ENCODE measurements around the gene ALOX12B.
"Not testable (repeated sequence)": the region's sequence is repeated elsewhere in the genome, so short reads cannot be mapped to it uniquely, and the experiment has no call there.

ALOX12B gene

DNA sequence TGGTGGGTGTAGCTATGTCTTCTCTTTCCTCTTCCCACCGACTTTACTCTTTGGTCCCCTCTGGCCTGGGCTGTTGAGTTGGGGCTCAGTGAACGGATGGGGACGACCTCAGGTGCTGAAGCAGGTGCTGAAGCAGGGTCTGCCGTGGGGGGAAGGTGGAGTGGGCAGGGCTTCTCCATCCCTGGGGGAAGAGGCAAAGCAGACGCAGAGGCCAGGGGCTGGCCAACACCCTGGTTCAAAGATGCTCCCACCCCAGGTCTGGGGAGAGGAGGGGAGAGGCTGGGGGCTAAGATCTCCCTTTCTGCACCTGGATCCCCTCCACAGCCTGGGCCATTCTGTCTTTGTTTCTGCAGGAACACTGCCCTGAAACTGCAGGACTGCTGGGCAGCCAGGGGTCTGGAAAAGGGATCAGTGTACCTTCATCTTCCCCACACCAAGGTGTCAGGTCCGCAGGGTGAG, 22.9 kb downstream of the ALOX12B start:
- DNase-seq (ENCODE audit: low read depth in 2 of 2), result no peak

- no peak for DNase-seq (ENCODE audit: low read depth in 2 of 2)
Observed at GRCh38 chr17:8063761-8064534, 23.6 kb downstream of the ALOX12B start.

- DNase-seq (ENCODE audit: low read depth in 2 of 2), result no peak
Observed at GRCh38 chr17:8062807-8063483, 24.6 kb downstream of the ALOX12B start.

DNA sequence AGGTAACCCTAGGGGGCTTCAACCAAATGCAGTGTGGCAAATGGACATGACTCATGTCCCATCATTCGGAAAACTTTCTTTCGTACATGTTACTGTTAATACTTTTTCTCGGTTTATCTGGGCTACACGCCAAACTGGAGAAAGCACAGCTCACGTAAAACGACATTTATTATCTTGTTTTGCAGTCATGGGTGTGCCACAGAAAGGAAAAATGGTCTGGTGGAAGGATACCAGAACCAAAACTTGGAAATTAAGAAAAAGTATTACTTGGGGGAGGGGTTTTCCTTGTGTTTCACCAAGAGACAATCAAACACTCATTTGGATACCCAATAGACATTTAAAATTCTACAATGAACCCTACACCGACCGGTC, 25.1 kb downstream of the ALOX12B start:
- DNase-seq (ENCODE audit: low read depth in 2 of 2), result no peak

DNA sequence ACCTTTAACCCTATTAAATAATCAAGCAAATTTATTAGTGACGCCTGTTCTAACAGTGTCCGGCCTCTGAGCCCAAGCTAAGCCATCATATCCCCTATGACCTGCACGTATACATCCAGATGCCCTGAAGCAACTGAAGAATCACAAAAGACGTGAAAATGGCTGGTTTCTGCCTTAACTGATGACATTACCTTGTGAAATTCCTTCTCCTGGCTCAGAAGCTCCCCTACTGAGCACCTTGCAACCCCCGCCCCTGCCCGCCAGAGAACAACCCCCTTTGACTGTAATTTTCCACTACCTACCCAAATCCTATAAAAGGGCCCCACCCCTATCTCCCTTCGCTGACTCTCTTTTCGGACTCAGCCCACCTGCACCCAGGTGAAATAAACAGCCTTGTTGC, 25.7 kb downstream of the ALOX12B start:
- not testable (repeated sequence) for DNase-seq (ENCODE audit: low read depth in 2 of 2)

DNA sequence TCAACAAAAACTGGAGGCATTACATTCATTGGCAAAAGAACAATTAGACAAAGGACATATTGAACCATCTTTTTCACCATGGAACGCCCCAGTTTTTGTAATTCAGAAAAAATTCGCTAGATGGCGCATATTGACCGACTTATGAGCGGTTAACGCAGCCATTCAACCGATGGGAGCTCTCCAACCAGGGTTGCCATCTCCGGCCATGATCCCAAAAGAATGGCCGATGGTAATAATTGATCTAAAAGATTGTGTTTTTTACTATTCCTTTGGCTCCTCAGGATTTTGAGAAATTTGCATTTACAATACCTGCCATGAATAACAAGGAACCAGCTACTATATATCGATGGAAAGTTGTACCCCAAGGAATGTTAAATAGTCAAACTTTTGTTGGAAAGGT, 27.2 kb downstream of the ALOX12B start:
- peak in 1 of 2 donors; percentile 16 for DNase-seq (ENCODE audit: low read depth in 2 of 2)

DNA sequence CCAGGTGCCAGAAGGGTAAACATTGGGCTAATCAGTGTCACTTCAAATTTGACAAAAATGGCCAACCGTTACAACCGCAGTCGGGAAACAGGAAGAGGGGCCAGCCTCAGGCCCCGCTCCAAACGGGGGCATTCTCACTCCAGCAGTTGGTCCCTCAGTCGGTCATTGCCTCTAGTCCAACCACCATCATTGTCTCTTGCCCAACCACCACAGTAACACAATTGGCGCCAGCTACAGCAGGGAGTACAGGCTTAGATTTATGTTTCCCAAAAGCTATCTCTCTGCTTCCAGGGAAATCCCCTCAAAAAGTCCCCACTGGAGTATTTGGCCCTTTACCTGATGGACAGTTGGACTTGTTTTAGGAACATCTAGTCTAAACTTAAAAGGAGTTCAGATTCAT, 28.4 kb downstream of the ALOX12B start:
- DNase-seq (ENCODE audit: low read depth in 2 of 2), result no peak

GRCh38 chr17:8057691-8058114, 29.8 kb downstream of the ALOX12B start:
- DNase-seq (ENCODE audit: low read depth in 2 of 2), result peak in 1 of 2 donors; percentile 18

GRCh38 chr17:8056976-8057625, 30.4 kb downstream of the ALOX12B start:
- no peak for DNase-seq (ENCODE audit: low read depth in 2 of 2)

DNA sequence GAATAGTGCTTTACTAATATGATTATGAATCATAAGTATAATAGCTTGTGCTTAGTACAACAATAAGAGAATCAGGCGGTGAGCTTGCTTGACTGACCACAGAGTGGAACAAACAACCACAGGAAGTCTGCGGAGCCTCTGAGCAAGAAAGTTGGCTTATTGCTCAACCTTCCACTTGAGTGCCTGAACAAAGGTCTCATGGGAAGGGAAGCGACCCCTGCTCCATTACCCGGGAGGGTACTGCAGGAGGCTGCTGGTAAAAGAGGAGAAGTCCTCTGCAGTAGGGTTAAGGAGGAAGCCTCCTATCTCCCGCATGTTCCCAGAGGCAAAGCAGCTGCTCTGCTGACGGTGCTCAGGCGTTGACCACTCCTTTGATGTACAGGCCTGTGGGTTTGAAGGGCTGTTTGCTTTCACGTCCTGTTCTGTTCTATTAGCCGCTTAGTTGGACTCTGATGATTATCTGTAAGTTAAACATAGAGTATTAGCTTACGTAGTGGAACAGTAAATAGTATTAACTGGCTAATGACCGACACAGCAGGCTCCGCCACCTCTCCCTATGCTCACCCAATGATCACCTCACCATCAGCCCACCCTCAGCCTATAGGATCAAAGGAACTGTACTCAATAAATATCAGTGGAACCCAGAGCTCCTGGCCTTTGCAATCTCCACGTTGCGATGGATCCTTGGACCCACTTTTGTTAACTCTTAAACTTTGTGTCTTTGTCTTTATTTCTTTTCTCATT, 31.1 kb downstream of the ALOX12B start:
- DNase-seq (ENCODE audit: low read depth in 2 of 2), result peak in 1 of 2 donors; percentile 25

DNA sequence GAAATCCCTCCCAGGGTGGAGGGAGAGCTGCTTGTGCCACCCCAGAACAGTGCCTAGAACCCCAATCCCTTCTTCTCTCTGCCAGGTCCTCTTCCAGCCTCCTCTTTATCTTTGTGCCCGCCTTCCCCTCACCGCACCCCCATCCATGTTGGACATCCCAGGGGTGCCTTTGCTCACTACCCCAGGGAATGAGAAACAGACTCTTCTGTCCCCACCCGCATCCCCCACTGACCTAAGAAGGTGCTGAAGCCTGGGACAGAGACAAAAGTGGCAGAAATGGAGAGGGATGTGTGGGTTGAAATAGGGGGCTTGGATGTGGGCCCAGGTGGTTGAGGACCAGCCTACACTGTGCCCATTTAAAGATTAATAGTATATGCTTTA, 31.7 kb downstream of the ALOX12B start:
- no peak for DNase-seq (ENCODE audit: low read depth in 2 of 2)

DNA sequence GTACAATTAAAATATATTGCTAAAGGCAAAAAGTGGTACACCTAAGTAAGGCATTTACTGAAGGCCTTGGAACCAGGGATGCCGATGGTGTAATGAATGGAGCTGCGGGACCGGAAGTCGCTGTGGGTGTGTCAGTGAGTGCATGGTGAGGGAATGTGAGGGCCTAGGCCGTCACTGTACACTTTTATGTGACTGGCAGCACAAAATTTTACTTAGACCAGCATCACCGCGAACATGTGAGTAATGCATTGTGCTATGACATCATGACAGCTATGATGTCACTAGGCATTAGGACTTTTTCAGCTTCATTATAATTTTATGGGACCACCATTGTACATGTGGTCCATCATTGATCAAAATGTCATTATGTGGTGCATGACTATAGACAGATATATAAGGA, 33.9 kb downstream of the ALOX12B start:
- DNase-seq (ENCODE audit: low read depth in 2 of 2), result no peak

DNA sequence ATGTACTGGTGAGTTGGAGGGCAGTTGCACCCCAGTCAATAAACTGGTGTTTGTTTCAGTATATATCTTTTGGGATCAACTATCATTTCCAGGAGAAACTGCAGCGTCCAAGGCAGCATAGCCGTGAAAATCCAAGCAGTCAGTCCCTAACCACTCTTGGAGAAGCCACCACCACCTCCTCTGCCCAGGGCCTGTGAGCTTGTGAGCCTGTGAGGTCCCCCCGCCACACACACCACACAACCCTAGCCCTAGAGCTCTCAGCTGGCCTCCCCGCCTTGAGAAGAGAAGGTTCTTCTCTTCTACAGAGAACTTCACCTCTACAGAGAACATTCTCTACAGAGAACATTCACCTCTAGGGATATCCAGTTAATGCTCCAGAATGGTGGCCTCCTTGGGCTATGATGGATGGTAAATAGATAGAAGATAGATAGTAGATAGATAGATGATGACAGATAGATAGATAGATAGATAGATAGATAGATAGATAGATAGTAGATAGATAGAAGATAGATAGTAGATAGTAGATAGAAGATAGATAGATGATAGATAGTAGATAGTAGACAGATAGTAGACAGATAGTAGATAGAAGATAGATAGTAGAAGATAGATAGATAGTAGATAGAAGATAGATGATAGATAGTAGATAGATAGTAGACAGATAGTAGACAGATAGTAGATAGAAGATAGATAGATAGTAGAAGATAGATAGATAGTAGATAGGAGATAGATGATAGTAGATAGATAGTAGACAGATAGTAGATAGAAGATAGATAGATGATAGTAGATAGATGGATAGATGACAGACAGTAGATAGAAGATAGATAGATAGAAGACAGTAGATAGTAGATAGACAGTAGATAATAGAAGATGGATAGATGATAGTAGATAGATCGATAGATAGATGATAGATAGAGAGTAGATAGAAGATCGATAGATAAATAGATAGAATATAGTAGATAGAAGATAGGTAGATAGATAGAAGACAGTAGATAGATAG, 35.0 kb downstream of the ALOX12B start:
- DNase-seq (ENCODE audit: low read depth in 2 of 2), result no peak

DNA sequence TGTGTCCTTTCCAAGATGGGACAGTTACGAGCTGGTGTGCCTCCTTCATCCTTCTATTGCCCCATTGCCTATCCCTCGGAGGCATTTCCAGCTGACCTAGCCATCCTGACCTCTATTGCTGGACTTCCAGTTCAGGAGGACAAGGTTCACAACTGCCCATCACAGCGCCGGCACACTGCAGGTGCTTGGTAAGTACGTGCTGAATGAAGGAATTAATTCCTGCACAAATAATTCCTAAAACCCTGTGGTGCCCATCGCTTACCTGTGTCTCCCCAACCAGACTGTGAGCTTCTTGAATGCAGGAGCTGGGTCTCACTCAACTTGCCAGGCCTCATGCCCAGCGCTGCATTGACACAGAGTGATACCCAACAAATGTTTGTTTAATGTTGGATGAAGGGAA, 35.7 kb downstream of the ALOX12B start:
- no peak for DNase-seq (ENCODE audit: low read depth in 2 of 2)

DNA sequence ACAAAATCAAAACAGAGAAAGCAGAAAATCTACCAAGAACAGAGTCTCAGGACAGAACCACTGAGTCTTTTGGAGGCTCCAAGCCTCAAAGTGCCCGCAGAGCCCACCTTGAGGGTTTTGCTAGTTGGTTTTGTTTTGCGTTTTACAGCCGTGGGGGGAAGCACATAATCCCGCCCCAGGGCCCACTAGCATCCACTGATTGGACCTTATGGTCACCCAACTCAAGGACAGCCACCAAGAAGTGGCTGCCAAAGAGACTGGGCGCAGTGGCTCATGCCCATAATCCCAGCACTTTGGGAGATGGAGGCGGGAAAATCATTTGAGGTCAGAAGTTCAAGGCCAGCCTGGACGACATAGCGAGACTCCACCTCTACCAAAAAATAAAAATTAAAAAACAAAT, 38.8 kb downstream of the ALOX12B start:
- DNase-seq (ENCODE audit: low read depth in 2 of 2), result no peak

DNA sequence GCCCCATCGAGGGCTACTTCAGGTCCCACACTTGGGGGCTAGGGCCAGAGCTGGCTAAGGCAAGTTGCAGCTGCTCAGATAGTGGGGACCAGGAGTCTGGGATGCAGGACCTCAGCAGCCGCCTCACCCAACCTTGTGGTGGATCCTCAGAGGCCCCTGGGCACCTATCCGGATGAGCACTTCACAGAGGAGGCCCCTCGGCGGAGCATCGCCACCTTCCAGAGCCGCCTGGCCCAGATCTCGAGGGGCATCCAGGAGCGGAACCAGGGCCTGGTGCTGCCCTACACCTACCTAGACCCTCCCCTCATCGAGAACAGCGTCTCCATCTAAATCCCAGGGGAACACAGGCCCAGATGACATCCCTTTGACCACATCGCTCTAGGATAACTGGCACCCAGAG, 39.3 kb downstream of the ALOX12B start:
- no peak for DNase-seq (ENCODE audit: low read depth in 2 of 2)

- DNase-seq (ENCODE audit: low read depth in 2 of 2), result no peak
Observed at GRCh38 chr17:8047769-8048110, 39.8 kb downstream of the ALOX12B start.

- DNase-seq (ENCODE audit: low read depth in 2 of 2), result no peak
Observed at GRCh38 chr17:8046929-8047768, 40.4 kb downstream of the ALOX12B start.

DNA sequence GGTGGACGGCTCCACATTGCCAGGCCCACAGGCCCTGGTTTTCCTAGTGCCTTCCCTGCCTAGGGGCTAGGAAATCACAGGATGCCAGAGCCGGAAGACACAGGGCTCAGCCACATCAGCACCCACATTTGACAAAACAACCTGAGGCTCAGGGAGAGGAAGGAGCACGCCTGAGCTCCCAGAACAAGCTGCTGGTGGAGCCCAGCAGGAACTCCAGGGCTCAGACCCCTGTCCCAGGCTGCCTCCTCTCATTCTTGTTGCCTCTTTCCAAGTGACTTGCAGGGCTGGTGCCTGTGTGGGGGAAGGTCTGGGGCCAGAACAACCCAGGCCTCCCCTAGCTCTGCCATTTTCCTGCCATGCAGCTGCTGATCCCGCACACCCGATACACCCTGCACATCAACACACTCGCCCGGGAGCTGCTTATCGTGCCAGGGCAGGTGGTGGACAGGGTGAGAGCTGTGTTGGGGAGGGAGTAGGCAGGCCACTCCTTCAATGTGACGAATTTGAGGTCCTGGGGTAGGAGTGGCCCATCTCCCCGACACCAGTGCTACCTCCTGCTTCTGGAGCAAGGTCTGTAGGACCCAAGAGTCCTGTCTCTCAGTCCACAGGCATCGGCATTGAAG, 41.1 kb downstream of the ALOX12B start:
- no peak for DNase-seq (ENCODE audit: low read depth in 2 of 2)
